ENCODE results near the gene ZDHHC14.
A peak's percentile ranks its signal among the peaks of the same experiment; 100 is the strongest.
"Not testable (repeated sequence)": the region's sequence is repeated elsewhere in the genome, so short reads cannot be mapped to it uniquely, and the experiment has no call there.

The ZDHHC14 gene

GRCh38 chr6:157408427-157408826, 27.4 kb downstream of the ZDHHC14 start:
- DNase-seq, result not testable (repeated sequence)

GRCh38 chr6:157410045-157410444, 29.1 kb downstream of the ZDHHC14 start:
- no peak for DNase-seq

DNA sequence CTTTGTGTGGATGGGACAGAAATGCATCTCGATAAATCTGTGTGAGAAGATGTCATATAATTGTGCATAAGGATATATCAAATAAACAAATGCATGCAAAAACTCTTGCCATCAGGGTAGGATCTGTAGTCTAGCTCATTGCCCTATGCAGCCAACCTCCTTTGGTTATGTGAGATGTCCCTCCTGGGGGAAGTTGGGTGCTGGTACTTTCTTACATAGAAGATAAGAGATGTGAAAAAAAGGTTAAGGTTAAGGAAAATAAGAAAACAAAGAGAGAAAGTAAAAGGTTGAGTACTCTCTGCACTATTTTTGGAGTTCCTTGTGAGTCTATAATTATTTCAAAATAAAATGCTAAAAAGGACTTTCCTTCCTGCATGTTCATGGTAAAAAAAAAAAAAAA, 30.4 kb downstream of the ZDHHC14 start:
- DNase-seq, result no peak

DNA sequence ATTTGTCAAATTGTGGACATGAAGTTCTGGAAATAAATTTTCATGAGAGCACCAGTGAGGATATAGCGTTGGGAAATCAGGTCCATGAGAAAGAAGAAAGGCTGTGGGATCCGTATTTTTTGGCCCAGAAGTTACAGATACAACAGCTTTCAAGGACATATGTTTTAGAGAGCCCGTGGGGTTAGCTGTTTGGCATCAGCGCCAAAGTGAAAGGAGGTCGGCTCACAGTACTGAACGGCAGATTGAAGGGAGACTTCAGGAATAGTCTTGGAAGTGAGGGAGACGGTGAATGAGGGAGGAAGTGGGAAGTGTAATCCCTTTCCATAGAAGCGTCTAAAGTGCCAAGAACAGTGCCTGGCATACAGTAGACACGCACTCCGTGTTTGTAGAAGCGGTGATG, 31.8 kb downstream of the ZDHHC14 start:
- no peak for DNase-seq

- no peak for DNase-seq
These were observed 39.5 kb downstream of the ZDHHC14 start for GRCh38 chr6:157420497-157420896.

DNA sequence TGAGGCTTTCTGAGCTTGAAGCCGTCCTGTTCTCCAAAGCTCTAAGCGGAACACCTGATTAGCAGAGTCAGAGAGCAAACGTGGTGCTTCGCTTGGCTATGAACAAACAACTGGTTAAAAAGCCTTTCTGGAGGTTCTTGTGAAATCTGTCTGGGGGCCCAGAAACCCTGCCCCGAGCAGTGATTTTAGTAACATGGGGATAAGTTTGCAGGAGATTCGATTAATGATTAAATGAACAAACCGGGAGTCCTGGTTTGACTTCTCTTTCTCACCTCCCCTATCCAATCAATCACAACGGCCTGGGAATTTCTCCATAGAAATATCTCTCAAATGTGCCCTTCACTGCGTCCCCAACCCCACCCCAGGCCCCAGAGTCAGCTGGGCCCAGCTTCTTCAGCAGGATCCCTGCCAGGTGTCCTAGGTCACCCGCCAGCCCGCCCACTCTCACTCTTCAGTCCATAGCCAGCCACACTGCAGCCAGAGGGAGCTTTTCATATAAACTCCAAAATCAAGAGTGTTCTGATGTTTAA, 43.6 kb downstream of the ZDHHC14 start:
- DNase-seq, result no peak

GRCh38 chr6:157427969-157428368, 47.0 kb downstream of the ZDHHC14 start:
- no peak for DNase-seq

GRCh38 chr6:157428427-157429202, 47.6 kb downstream of the ZDHHC14 start:
- peak; percentile 69 for DNase-seq

- no peak for DNase-seq
These were observed 48.3 kb downstream of the ZDHHC14 start for GRCh38 chr6:157429248-157429647.

DNA sequence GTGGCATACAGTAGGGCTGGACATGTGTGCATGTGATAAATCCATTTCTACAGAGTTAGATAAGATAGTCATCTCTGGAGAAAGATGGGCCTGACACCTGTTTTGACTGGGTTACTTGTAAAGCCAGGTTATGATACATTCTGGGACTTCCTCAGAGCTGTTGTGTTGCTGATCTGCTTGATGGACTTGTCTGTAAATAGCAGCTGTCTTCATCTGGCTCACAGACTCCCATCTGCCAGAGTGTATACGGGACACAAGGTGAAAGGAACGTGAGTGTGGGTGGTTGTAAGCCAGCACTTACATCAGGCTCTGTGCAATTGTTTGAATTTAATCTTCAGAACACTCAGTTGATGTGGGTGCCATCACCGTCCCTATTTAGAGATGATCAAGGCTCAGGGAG, 49.8 kb downstream of the ZDHHC14 start:
- DNase-seq, result no peak

DNA sequence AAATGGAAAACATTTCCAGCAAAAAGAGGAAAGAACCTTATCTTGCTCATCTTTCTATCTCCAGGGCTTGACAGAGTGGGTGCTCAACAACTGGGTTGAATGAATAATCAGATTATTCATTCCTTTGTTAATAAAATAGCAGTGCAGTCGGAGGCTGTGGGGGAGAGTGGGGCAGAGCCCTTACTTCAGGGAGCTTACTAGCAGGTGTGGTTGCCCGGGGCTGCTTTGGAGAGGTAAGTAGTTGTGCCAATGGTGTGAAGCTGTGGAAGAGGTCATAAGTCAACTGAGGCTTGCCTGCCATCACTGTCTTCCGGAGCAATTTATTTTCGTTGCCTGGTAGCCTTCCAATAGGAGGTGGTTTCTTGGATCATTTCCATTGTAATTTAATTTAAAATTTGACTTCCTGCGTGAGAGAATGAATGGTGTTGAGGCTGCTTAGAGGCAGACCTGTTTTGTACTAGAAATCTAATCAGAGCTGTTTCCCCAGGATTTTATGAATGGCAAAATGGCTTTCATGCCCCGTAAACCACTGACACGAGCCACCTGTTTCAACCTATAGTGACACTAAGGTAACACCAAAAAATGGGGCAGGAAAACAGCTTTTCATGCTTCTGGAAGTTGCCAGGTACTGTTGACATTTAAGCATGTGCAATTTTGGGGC, 51.4 kb downstream of the ZDHHC14 start:
- no peak for DNase-seq

GRCh38 chr6:157432892-157433265, 51.9 kb downstream of the ZDHHC14 start:
- DNase-seq, result no peak

DNA sequence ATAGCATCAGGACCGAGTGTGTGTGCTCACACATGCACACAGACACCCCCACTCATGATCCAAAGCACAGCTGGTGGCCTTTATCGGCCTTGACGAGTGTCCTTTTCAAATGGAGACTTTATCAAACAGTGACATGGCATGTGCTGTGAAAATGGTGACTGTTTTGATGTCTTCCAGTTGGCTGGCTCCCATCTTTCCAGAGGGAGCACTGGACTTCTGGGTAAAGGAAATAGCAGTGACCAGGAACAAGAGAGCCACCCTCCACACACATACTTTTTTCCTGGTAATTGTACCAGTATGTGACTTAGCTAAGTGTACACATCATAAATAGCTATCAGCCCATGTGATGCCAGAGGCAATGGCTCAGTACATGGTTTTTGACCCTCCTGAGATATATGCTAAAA, 52.7 kb downstream of the ZDHHC14 start:
- no peak for DNase-seq

- DNase-seq, result no peak
These were observed 53.5 kb downstream of the ZDHHC14 start for GRCh38 chr6:157434349-157435033.

GRCh38 chr6:157436219-157436943, 55.4 kb downstream of the ZDHHC14 start:
- DNase-seq, result no peak

GRCh38 chr6:157436944-157437336, 56.0 kb downstream of the ZDHHC14 start:
- DNase-seq, result no peak

DNA sequence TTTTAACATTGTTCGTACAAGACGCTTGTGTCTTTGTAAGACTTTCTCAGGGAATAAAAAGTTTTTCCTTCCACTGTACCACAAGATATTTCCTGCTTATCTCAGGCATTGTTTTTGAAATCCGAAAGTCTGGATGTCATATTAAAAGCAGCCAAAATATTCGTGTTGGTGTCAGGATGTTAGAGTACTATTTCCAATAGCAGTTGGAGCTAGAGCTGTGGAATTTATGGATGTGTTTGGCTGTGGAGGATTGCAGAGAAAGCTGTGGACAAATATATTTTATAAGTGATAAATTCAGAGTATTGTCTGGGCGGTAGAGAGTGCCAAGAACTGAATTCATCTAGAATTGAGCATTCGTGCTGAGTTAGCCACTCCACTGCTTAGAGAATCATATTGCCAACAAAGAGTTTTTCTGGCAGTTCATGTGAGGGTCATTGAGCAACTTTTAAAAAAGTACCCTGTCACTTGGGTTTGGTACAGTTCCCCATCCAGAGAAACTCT, 57.7 kb downstream of the ZDHHC14 start:
- no peak for DNase-seq

GRCh38 chr6:157440171-157440570, 59.2 kb downstream of the ZDHHC14 start:
- no peak for DNase-seq

- no peak for DNase-seq
These were observed 61.3 kb downstream of the ZDHHC14 start for GRCh38 chr6:157442291-157442690.

GRCh38 chr6:157443066-157443800, 62.2 kb downstream of the ZDHHC14 start:
- no peak for DNase-seq

DNA sequence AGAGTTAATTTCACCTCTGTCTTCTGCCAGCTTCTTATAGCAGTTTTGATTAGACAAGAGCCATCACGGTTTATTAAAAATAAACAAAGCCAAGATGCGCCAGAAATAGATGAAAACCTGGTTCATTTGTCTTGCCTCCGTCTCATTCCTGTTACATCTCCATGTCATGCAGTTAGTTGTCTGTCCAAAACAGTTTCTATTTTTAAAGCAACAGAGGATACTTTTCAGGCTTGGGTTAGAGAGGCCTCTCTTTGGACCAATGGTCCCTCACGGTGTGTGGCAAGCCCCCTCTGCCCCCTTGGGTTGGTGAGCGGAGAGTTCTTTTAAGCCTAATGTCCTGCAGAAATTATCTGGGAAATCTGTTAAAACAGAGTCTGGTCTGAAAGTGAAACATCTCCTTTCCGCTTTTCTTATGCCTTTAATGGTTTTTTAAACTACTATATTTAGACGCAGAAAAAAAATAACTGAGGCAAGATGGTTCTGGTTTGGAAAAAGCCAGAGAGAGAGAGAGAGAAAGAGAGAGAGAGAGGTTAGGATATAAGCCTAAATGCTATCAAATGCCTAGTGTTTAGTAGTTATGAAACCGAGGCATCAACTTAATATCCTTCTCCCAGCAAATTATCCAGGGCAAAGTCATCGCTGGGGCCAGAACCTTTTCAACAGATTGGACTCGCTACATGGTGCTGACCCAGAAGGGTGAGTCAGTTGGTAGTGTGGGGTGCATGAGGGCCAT, 64.5 kb downstream of the ZDHHC14 start:
- DNase-seq, result no peak

Measured in stimulated activated naive CD4-positive, alpha-beta T cell treated with Interleukin-2 at 50 U/mL for 16 hours (primary cell).